Heart left ventricle (tissue), 16 donors: Measurements from ENCODE around the gene IRAG1. TPM values are rescaled to one million over a fixed set of nuclear protein-coding genes. Genes with fewer than 3 reads are reported as not detected.
A peak's percentile ranks its signal among the peaks of the same experiment; 100 is the strongest.

Experiments
- ATAC-seq, 4 donors: fragments of 200-7000 bp; cut with Tn5 transposase; one replicate each; pipeline ENCODE4 v1.9.1; 2020 to 2022; ENCODE audit warnings: moderate library complexity in 4 of 4, mild to moderate bottlenecking in 3 of 4, moderate number of reproducible peaks in 1 of 4
- DNase-seq, 5 donors: peaks; one replicate each; pipeline ENCODE4 v3.0.0-alpha.2; 2020
- H3K27ac ChIP-seq, 12 donors: fragments of 200-600 bp; sonication (generic) in 4 of 12; one replicate each; pipeline versions ENCODE4 v1.5.0 to v1.8.0; 2016 to 2022; ENCODE audit warnings: mild to moderate bottlenecking in 2 of 12
- H3K27me3 ChIP-seq, 9 donors: fragments of 200-600 bp; sonication (generic) in 2 of 9; one replicate each; pipeline versions ENCODE4 v1.5.1 to v1.8.0; 2016 to 2022; ENCODE audit warnings: mild to moderate bottlenecking in 3 of 9
- H3K36me3 ChIP-seq, 9 donors: fragments of 200-600 bp; sonication (generic) in 2 of 9; one replicate each; pipeline versions ENCODE4 v1.5.0 to v1.8.0; 2018 to 2022; ENCODE audit warnings: mild to moderate bottlenecking in 2 of 9
- H3K4me1 ChIP-seq, 12 donors: fragments of 200-600 bp; sonication (generic) in 4 of 12; one replicate each; pipeline versions ENCODE4 v1.5.0 to v1.8.0; 2016 to 2022; ENCODE audit warnings: mild to moderate bottlenecking in 3 of 12
- H3K4me3 ChIP-seq, 12 donors: fragments of 200-600 bp; sonication (generic) in 4 of 12; one replicate each; pipeline versions ENCODE4 v1.5.0 to v1.8.0; 2017 to 2022; ENCODE audit warnings: mild to moderate bottlenecking in 9 of 12, moderate library complexity in 4 of 12
- H3K9me3 ChIP-seq, 12 donors: fragments of 200-600 bp; sonication (generic) in 4 of 12; one replicate each; pipeline versions ENCODE4 v1.5.0 to v1.8.0; 2016 to 2022; ENCODE audit warnings: mild to moderate bottlenecking in 1 of 12
- CTCF ChIP-seq, 12 donors: fragments of 200-600 bp; sonication (generic) in 4 of 12; IDR thresholded peaks; one replicate each; pipeline versions ENCODE4 v1.5.0 to v1.8.0; 2018 to 2022; ENCODE audit warnings: antibody characterized with exemption in 12 of 12, mild to moderate bottlenecking in 5 of 12
- POLR2A ChIP-seq, 2 donors: fragments of 450-650 bp; IDR thresholded peaks; one replicate each; pipeline ENCODE4 v1.6.1; 2017; ENCODE audit warnings: antibody characterized with exemption in 2 of 2, mild to moderate bottlenecking in 2 of 2, moderate library complexity in 2 of 2
- WGBS, 4 donors: extraction: QIAGEN DNeasy Blood & Tissue Kit in 2 of 4; methylation state at CpG; one replicate each; pipeline versions ENCODE4 v1.1.5 to v1.1.7; 2013 to 2018; 5-methylcytosine and 5-hydroxymethylcytosine counted together
- intact Hi-C, 10 donors: fragments of 100-400 bp; cut with DNase I; formaldehyde crosslinking; loops; one replicate each; pipeline versions ENCODE4 v1.11.1 to v1.14.2; 2022
- polyA plus RNA-seq, 2 donors: library from polyadenylated mRNA; stranded (reverse); fragments of 200-250 nt; gene quantifications; one replicate each; pipeline ENCODE4 v1.2.3, GENCODE V29; 2013
- total RNA-seq, 9 donors: library from RNA; depleted of rRNA in 2 of 9; stranded (reverse); fragments of >200 nt in 2 of 9; fragmentation: NEBNext Ultra II Directional in 3 of 9; extraction: Animal tissue kit (Norgen Biotek cat#: 25700) in 3 of 9; gene quantifications; one replicate each; pipeline versions ENCODE4 v1.1.0 to v1.2.4, GENCODE V29; 2016 to 2023
- donor health status: ischemic (EF 13 %, LVEDD 7.1; RV severe dilation, severe dysfunction).
- donor health status: healthy with polysubstance abuse.
- donor health status: DM: no; HTN: yes; CAD: no.
- donor health status: DM: no; HTN: no; CAD: no.
- donor health status: ischemic (EF 25% LVEDD 6.9; RV normal size, moderate dysfunction).
- donor health status: ischemic (EF 25% LVEDD 5.7; RV mildly dilated, moderate dysfunction).
- donor health status: healthy.
- donor health status: DM: yes; HTN: yes; CAD: no.
- donor health status: ischemic (EF 35%, LVEDD 5.7; RV mildly dilated, moderate dysfunction).
- donor health status: nonischemic (EF 11% LVEDD 7.7; RV severe dilation, severe dysfunction).
- donor health status: DM: yes; HTN: yes; CAD: no.
- donor health status: PGD.
- donor health status: ischemic (EF 29% LVEDD 5.4; RV normal size, mild dysfunction).
- donor health status: nonischemic (EF 23%, LVEDD 6.1; RV moderate dilation, normal function).

IRAG1 gene
- total and polyA plus RNA-seq, 11 donors, result 3.0 to 10.6 (median 6.0) TPM

GRCh38 chr11:10735481-10736475 lies 42.2 kb upstream of the IRAG1 start:
- intact Hi-C loops, result loop anchor here (1.0 to 10.0 kb wide), 17 partner anchors 81 to 411 kb away; partner anchors contain the start of genes RNF141 (in 2 of the 10) and LYVE1 (in 1 of the 10)
- Histone ChIP-seq H3K4me3 (peak overlapping the region in 10 of 12 donors; percentile 6 to 45 (median 28)), H3K27ac (peak overlapping the region in 10 of 12 donors; percentile 17 to 75 (median 66)), H3K4me1 (peaks cover 0 to 13% (median 5%) of the 10 kb centered on the region in 12 donors), H3K9me3 (peaks cover 0 to 4% (median 0%) of the 10 kb centered on the region in 12 donors), H3K27me3 (no peaks in the 10 kb centered on the region), H3K36me3 (no peaks in the 10 kb centered on the region)
- DNase-seq (peak; percentile 93 to 98 (median 96)), ATAC-seq (peak; percentile 99 to 100 (median 100))
- TF ChIP-seq CTCF (IDR thresholded peaks at IDR 0.05), result peak; percentile 97 to 100 (median 99)
- TF ChIP-seq POLR2A (IDR thresholded peaks at IDR 0.05), result no peak
- 12 to 14% (median 14%) methylated on average over 18 to 21 of the region's 21 CpGs for WGBS, 4 donors

GRCh38 chr11:10731064-10731680 lies 37.6 kb upstream of the IRAG1 start:
- ATAC-seq (no peak), DNase-seq (no peak)
- Histone ChIP-seq H3K36me3 (no peaks in the 10 kb centered on the region), H3K9me3 (peaks cover 0 to 4% (median 0%) of the 10 kb centered on the region in 12 donors), H3K4me3 (no peak overlapping the region), H3K27ac (no peak overlapping the region), H3K27me3 (peaks cover 0 to 4% (median 0%) of the 10 kb centered on the region in 9 donors), H3K4me1 (peaks cover 0 to 11% (median 5%) of the 10 kb centered on the region in 12 donors)
- no peak for TF ChIP-seq CTCF (IDR thresholded peaks at IDR 0.05)
- TF ChIP-seq POLR2A (IDR thresholded peaks at IDR 0.05), result no peak
- intact Hi-C loops, result loop anchor here in 6 of 10 donors (5.0 to 10.0 kb wide), 8 partner anchors 69 to 406 kb away; partner anchors contain the start of genes RNF141 (in 2 of the 6) and LYVE1 (in 1 of the 6)
- WGBS, 4 donors, result 85 to 89% (median 87%) methylated on average over 3 of the region's 3 CpGs

GRCh38 chr11:10730151-10730550 lies 36.6 kb upstream of the IRAG1 start:
- 92 to 100% (median 94%) methylated on average over 3 of the region's 3 CpGs for WGBS, 4 donors
- ATAC-seq, result no peak
- Histone ChIP-seq H3K36me3 (no peaks in the 10 kb centered on the region), H3K27ac (no peak overlapping the region), H3K9me3 (peaks cover 0 to 4% (median 0%) of the 10 kb centered on the region in 12 donors), H3K4me3 (no peak overlapping the region), H3K27me3 (peaks cover 0 to 4% (median 0%) of the 10 kb centered on the region in 9 donors), H3K4me1 (peaks cover 0 to 6% (median under 1%) of the 10 kb centered on the region in 12 donors)
- DNase-seq, result no peak
- TF ChIP-seq POLR2A (IDR thresholded peaks at IDR 0.05), result no peak
- no peak for TF ChIP-seq CTCF (IDR thresholded peaks at IDR 0.05)
- intact Hi-C loops, result loop anchor here in 6 of 10 donors (5.0 to 10.0 kb wide), 8 partner anchors 68 to 405 kb away; partner anchors contain the start of genes RNF141 (in 2 of the 6) and LYVE1 (in 1 of the 6)
